Measurements from ENCODE around the gene ACBD4.
"Not testable (repeated sequence)": the region's sequence is repeated elsewhere in the genome, so short reads cannot be mapped to it uniquely, and the experiment has no call there.

The ACBD4 gene

DNA sequence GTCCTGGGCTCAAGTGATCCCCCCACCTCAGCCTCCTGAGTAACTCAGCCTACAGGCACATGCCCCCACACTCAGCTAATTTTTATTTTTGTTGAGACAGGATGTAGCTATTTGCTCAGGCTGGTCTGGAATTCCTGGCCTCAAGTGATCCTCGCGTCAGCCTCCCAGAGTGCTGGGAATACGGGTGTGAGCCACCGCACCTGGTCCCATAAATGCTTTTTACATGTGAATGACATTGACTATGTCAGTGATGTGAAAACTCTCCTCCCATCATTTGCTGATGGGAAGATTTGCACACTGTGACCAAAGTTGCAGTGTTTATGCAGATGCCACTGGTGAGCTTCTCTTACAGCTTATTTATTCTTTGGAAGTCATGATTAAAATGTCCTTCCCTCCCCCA is 18.2 kb upstream of the ACBD4 start:
- no peak for TF ChIP-seq Cebpa-rat (IDR thresholded peaks at IDR 0.05)
- H3K4me3 ChIP-seq = no peak overlapping the region
- H3K4me2 ChIP-seq = no peak overlapping the region
- H4K20me1 ChIP-seq = no peaks in the 10 kb centered on the region
- H3K36me3 ChIP-seq = no peaks in the 10 kb centered on the region
- no peak overlapping the region for H3K27ac ChIP-seq
- H3K9ac ChIP-seq = no peak overlapping the region
- H3K4me1 ChIP-seq = peaks cover 56% of the 10 kb centered on the region
- no peaks in the 10 kb centered on the region for H3K27me3 ChIP-seq
- no peaks in the 10 kb centered on the region for H3K9me3 ChIP-seq

DNA sequence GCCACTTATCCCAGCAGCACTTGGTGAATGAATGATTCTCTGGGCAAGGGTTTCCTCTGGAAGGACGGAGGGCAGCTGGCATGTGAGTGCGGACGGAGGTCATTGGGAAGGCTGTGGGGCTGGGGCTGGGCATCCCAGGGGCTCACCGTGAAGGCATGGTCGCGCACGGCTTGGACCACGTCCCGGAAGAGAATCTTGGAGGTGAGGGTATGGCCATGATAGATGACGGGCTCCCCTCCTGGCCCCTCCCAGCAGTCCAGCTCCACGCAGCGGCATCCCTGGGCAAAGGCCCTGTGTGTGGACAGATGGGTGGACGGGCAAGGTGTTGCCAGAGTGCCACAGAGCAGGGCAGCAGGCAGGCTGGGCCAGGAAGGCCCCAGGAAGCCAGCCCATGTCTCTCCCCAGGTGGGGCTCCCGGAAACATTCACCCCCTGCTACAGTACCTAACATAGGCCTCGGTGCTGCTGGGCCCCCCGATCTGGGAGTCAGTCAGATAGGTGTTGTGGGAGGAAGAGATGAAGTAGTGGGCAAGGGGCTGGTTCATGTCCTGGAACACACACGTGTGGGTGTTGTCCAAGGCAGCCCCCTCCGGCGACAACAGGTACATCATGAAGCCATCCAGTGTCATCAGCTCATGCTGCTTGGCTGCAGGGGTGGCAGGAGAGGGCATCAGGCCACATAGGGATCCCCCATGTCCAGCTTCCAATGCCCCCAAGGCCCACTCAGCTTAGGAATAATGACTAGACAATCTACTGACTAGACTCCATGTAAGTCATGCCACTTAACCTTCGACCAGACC is 17.4 kb upstream of the ACBD4 start:
- H3K9ac ChIP-seq = no peak overlapping the region

DNA sequence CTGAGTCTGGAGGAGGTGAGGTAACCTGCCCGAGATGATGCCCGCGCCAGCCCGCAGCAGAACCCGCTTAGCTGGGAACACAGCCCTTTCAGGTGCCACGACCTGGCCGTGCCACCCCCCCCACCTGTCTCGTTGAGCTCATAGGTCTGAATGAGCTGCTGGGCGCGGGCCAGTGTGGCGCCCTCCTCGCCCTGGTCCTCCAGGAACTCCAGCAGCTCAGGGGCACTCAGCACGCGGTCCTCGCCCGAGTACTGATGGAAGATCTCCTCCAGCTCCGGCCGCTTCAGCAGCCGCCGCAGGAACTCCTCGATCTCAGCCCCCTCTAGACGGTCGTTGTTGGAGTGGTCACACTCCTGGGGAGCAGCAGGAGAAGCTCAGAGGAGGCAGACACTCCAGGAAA is 16.8 kb upstream of the ACBD4 start:
- Histone ChIP-seq H3K27ac (no peak overlapping the region), H3K4me3 (no peak overlapping the region), H3K4me2 (peak overlapping the region; percentile 51; the same call in 1 of the 2 replicates), H3K9me3 (no peaks in the 10 kb centered on the region), H3K27me3 (no peaks in the 10 kb centered on the region), H3K4me1 (peaks cover 47% of the 10 kb centered on the region), H4K20me1 (no peaks in the 10 kb centered on the region), H3K36me3 (no peaks in the 10 kb centered on the region), H3K9ac (no peak overlapping the region)
- no peak for TF ChIP-seq Cebpa-rat (IDR thresholded peaks at IDR 0.05)

More for the DNA sequence above, 17.4 kb upstream of the ACBD4 start:
- no peak overlapping the region for H3K4me3 ChIP-seq
- H3K4me2 ChIP-seq = no peak overlapping the region
- TF ChIP-seq Cebpa-rat (IDR thresholded peaks at IDR 0.05) = no peak
- H3K36me3 ChIP-seq = no peaks in the 10 kb centered on the region
- peaks cover 48% of the 10 kb centered on the region for H3K4me1 ChIP-seq
- no peaks in the 10 kb centered on the region for H4K20me1 ChIP-seq
- no peaks in the 10 kb centered on the region for H3K27me3 ChIP-seq
- H3K9me3 ChIP-seq = no peaks in the 10 kb centered on the region
- no peak overlapping the region for H3K27ac ChIP-seq

DNA sequence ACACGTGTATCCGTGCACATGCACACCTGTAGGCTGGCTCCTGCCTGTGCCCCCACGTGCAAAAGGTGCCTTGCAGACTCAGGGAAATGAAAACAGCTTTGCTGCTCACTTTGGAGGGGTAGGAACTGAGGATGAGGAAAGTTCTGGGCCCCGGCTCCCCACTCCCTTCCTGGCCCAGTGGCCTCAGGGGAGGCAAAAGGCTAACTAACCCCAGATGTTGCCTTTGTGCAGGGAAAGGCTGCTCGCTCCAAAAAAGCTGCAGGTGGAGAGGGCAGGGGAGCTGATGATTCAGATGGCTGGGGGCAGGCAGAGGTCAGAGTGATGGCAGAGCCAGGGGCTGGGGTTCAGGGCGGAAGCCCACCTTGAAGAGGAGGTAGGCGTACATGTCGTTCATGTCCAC is 15.5 kb upstream of the ACBD4 start:
- H3K4me2 ChIP-seq = peak overlapping the region; percentile 51
- H4K20me1 ChIP-seq = no peaks in the 10 kb centered on the region
- no peak overlapping the region for H3K9ac ChIP-seq
- no peak overlapping the region for H3K4me3 ChIP-seq
- no peaks in the 10 kb centered on the region for H3K27me3 ChIP-seq
- H3K27ac ChIP-seq = no peak overlapping the region
- H3K36me3 ChIP-seq = no peaks in the 10 kb centered on the region
- no peaks in the 10 kb centered on the region for H3K9me3 ChIP-seq
- TF ChIP-seq Cebpa-rat (IDR thresholded peaks at IDR 0.05) = no peak
- peaks cover 43% of the 10 kb centered on the region for H3K4me1 ChIP-seq

DNA sequence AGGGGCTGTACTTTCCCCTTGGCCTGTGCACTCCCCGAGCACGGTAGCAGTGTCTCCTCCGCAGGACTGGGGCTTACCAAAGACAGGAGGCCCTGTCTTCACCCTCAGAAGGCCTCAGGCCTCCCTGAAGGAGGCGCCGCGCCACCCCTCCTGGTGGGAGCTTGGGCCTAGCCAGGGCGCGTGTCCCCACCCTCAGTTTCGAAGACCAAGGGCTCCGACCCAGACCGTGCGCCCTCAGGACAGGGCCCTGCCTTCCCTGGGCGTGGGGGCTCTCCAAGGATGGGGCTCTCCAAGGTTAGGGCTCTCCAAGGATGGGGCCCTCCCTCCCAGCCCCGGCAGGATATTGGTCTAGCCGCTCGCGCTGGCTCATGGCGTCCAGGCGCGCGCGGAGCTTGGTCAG is 14.9 kb upstream of the ACBD4 start:
- Histone ChIP-seq H3K4me3 (no peak overlapping the region), H3K4me2 (peak overlapping the region; percentile 51; the same call in 1 of the 2 replicates), H4K20me1 (no peaks in the 10 kb centered on the region), H3K9me3 (no peaks in the 10 kb centered on the region), H3K9ac (no peak overlapping the region), H3K36me3 (no peaks in the 10 kb centered on the region), H3K27ac (no peak overlapping the region), H3K27me3 (no peaks in the 10 kb centered on the region), H3K4me1 (peaks cover 42% of the 10 kb centered on the region)
- TF ChIP-seq Cebpa-rat (IDR thresholded peaks at IDR 0.05) = no peak

DNA sequence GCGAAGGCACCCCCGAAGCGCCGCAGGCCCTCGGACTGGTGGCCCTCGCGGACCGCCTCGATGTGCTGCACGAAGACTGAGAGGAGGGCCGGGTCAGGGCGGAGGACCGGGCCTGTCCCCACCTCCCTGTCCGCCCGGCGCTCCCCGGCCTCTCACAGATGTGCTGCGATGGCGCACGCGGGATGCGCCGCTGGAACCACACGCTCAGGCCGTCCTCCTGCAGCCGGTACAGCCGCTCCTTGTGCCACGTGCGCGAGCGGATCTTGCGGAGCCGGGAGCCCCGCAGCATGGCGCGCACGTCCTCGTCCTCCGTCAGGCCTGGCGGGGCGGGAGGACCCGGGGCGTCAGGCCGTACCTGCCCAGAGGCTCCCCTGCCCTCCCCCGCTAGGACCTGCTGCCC is 14.4 kb upstream of the ACBD4 start:
- Histone ChIP-seq H3K4me1 (peaks cover 39% of the 10 kb centered on the region), H4K20me1 (no peaks in the 10 kb centered on the region), H3K4me3 (no peak overlapping the region), H3K9me3 (no peaks in the 10 kb centered on the region), H3K4me2 (no peak overlapping the region), H3K27me3 (no peaks in the 10 kb centered on the region), H3K9ac (no peak overlapping the region), H3K36me3 (no peaks in the 10 kb centered on the region), H3K27ac (no peak overlapping the region)
- no peak for TF ChIP-seq Cebpa-rat (IDR thresholded peaks at IDR 0.05)

DNA sequence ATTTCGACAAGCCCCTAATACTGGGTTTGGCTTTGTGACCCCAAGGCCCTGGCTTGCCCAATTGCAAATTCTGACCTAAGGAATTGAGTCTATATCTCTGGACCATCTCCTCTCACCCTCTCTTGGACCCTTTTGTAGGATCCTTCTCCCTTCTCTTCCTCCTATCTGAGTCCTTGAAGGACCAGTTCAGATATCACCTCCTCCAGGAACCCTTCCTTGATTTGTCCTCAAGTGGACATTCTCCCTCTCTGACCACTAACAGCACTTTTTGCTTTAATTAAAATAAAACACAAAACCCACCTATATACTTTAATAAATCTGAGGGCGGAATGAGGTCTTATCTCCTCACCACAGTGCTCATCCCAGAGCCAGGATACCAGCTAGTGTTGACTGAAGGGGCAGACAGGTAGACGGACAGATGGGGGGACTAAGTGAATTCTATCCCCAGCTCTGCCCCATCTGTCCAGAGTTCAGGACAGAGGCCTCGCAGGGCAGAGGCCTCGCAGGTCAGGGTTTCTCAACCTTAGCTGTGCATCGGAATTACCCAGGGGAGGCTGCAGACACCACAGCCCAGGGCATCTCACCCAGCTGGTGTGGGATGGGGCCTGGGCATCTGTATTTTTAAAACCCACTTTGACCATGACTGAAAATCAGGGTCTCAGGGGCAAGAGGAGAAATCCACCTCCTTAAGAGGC is 12.3 kb upstream of the ACBD4 start:
- Histone ChIP-seq H3K27me3 (no peaks in the 10 kb centered on the region), H4K20me1 (no peaks in the 10 kb centered on the region), H3K4me2 (no peak overlapping the region), H3K4me1 (peaks cover 32% of the 10 kb centered on the region), H3K9me3 (no peaks in the 10 kb centered on the region), H3K9ac (no peak overlapping the region), H3K27ac (no peak overlapping the region), H3K36me3 (no peaks in the 10 kb centered on the region), H3K4me3 (no peak overlapping the region)
- no peak for TF ChIP-seq Cebpa-rat (IDR thresholded peaks at IDR 0.05)

DNA sequence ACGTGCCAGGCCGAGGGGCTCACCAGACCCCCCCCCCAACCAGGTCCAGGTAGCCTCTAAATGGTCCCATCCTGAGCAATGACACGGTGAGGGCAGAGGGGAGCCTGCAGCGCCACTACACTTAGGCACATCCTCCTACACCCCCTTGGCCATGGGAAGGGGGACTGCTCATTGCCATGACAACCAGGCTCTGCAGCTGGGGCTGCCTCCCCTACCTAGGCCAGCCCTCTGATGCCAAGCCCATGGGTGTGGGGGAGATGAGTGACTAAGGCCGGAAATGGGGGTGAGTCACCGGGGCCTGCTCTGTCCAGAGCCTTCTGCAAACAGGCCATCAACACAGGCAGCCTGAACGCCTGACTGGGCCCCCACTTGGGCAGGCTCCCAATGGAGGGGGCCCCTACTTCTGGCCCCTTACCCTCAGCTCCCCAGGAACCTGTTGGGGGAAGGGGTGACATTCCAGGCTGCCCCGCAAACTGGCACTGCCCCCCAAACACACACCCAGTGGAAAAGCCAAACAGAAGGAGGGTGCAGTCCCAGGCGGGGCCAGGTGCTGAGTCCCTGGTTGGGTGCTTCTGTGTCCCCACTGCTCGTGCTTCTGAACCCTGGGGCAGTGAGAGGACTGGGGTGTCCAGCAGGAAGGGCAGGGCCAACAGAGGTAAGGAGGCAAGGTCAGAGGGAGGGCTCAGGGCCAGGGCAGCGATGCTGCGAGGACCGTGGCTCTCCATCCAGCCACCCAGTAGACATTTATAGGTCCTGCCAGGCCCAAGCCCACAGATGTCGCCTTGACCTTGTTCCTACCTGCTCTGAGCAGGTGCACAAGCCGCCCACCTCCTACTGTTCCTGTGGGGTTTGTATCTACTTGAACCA is 11.3 kb upstream of the ACBD4 start:
- Histone ChIP-seq H3K4me3 (no peak overlapping the region), H3K36me3 (no peaks in the 10 kb centered on the region), H3K9ac (no peak overlapping the region), H3K27me3 (no peaks in the 10 kb centered on the region), H3K4me1 (peaks cover 27% of the 10 kb centered on the region), H4K20me1 (no peaks in the 10 kb centered on the region), H3K27ac (0 out of 2 replicates have a peak overlapping the region, but pooled peaks have one; percentile 13), H3K9me3 (no peaks in the 10 kb centered on the region), H3K4me2 (no peak overlapping the region)
- TF ChIP-seq Cebpa-rat (IDR thresholded peaks at IDR 0.05) = no peak

DNA sequence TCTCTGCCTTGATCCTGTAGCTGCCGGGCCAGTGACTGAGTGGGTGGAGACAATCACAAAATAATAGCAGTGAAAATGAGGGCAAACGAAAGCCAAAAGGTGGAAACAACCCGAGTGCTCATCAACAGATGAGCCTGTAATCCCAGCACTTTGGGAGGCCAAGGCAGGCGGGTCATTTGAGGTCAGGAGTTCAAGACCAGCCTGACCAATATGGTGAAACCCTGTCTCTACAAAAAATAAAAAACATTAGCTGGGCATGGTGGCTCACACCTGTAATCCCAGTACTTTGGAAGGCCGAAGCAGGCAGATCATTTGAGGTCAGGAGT is 10.7 kb upstream of the ACBD4 start:
- not testable (repeated sequence) for H3K4me3 ChIP-seq, H4K20me1 ChIP-seq, H3K27me3 ChIP-seq, H3K27ac ChIP-seq, H3K9me3 ChIP-seq, H3K36me3 ChIP-seq, H3K9ac ChIP-seq, H3K4me2 ChIP-seq
- H3K4me1 ChIP-seq = peaks cover 21% of the 10 kb centered on the region

DNA sequence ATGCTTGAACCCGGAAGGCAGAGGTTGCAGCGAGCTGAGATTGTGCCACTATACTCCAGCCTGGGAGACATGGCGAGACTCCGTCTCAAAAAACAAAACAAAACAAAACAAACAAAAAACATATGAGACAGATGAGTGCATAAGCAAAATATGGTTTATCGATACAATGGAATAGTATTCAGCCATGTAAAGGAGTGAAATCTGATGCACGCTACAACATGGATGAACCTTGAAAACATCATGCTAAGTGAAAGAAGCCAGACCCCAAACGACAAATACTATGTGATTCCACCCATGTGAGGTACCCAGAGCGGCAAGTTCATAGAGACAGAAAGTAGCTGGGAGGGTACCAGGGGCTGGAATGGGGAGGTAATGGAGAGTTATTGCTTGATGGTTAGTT is 10.0 kb upstream of the ACBD4 start:
- Histone ChIP-seq H3K4me3 (no peak overlapping the region), H3K36me3 (no peaks in the 10 kb centered on the region), H3K27me3 (no peaks in the 10 kb centered on the region), H3K27ac (no peak overlapping the region), H3K4me2 (no peak overlapping the region), H3K4me1 (peaks cover 13% of the 10 kb centered on the region), H4K20me1 (no peaks in the 10 kb centered on the region), H3K9ac (no peak overlapping the region), H3K9me3 (no peaks in the 10 kb centered on the region)
- no peak for TF ChIP-seq Cebpa-rat (IDR thresholded peaks at IDR 0.05)
